WTC11 (cell line): ENCODE results near the gene TSNAXIP1. TPM values are rescaled to one million over a fixed set of nuclear protein-coding genes. Genes with fewer than 3 reads are reported as not detected.
A peak's percentile ranks its signal among the peaks of the same experiment; 100 is the strongest.

Experiments used
- ATAC-seq: fragments of 200-7000 bp; cut with Tn5 transposase; 2 replicates; pipeline ENCODE4 v1.10.0; 2021; ENCODE audit warnings: mild to moderate bottlenecking, moderate library complexity
- CTCF ChIA-PET: fragments of 300-600 bp; sonication (Branson Sonifier 250); formaldehyde crosslinking; loops from one replicate; lab custom pipeline; 2021; ENCODE audit warnings: antibody characterized with exemption; lab: Charles Lee
- POLR2A ChIA-PET: fragments of 350-600 bp; sonication (Branson Sonifier 250); formaldehyde crosslinking; loops from one replicate; lab custom pipeline; 2021; ENCODE audit warnings: antibody characterized with exemption; lab: Charles Lee
- DNase-seq: peaks from one replicate; pipeline ENCODE4 v3.0.0; 2021; ENCODE audit warnings: low spot score
- H3K27ac Mint-ChIP-seq: 2 replicates; pipeline ENCODE4 v1.8.0; 2021; ENCODE audit warnings: mixed read lengths
- H3K27me3 Mint-ChIP-seq: 2 replicates; pipeline ENCODE4 v1.8.0; 2021; ENCODE audit warnings: low read depth, mild to moderate bottlenecking, moderate library complexity, mixed read lengths
- H3K36me3 Mint-ChIP-seq: 2 replicates; pipeline ENCODE4 v1.8.0; 2021; ENCODE audit warnings: mixed read lengths
- H3K4me1 Mint-ChIP-seq: 2 replicates; pipeline ENCODE4 v1.8.0; 2022; ENCODE audit warnings: mixed read lengths
- H3K4me3 Mint-ChIP-seq: 2 replicates; pipeline ENCODE4 v1.8.0; 2021; ENCODE audit warnings: mild to moderate bottlenecking, moderate library complexity, mixed read lengths
- H3K9me3 Mint-ChIP-seq: 2 replicates; pipeline ENCODE4 v1.8.0; 2021; ENCODE audit warnings: mixed read lengths
- AFF4 ChIP-seq: sonication (generic); formaldehyde crosslinking; IDR thresholded peaks from 2 replicates; pipeline ENCODE4 v1.8.1; 2023; ENCODE audit warnings: mild to moderate bottlenecking, missing genetic modification reagents, borderline replicate concordance
- ATF6 ChIP-seq: sonication (generic); formaldehyde crosslinking; IDR thresholded peaks from 2 replicates; pipeline ENCODE4 v1.8.1; 2023; ENCODE audit warnings: mild to moderate bottlenecking, missing genetic modification reagents
- E2F4 ChIP-seq: sonication (generic); formaldehyde crosslinking; IDR thresholded peaks from 2 replicates; pipeline ENCODE4 v1.8.1; 2022; ENCODE audit warnings: low read depth, mild to moderate bottlenecking, moderate library complexity, missing genetic modification reagents, borderline replicate concordance
- ELF4 ChIP-seq: sonication (generic); formaldehyde crosslinking; IDR thresholded peaks from 2 replicates; pipeline ENCODE4 v1.8.1; 2022; ENCODE audit warnings: low read depth, mild to moderate bottlenecking, moderate library complexity, missing genetic modification reagents
- GABPB1 ChIP-seq: sonication (generic); formaldehyde crosslinking; IDR thresholded peaks from 2 replicates; pipeline ENCODE4 v1.8.1; 2023; ENCODE audit warnings: mild to moderate bottlenecking, missing genetic modification reagents
- KAT7 ChIP-seq: sonication (generic); formaldehyde crosslinking; IDR thresholded peaks from 2 replicates; pipeline ENCODE4 v1.8.1; 2023; ENCODE audit warnings: missing genetic modification reagents, mild to moderate bottlenecking, borderline replicate concordance
- MXD4 ChIP-seq: fragments of 250-450 bp; sonication (Bioruptor Pico); IDR thresholded peaks from 2 replicates; pipeline ENCODE4 v1.8.0; 2021; ENCODE audit warnings: mild to moderate bottlenecking, moderate library complexity, borderline replicate concordance
- NFATC4 ChIP-seq: fragments of 250-450 bp; sonication (Bioruptor Pico); IDR thresholded peaks from 2 replicates; pipeline ENCODE4 v1.9.0; 2021; ENCODE audit warnings: mild to moderate bottlenecking
- STAT6 ChIP-seq: sonication (generic); formaldehyde crosslinking; conservative IDR thresholded peaks from 2 replicates; pipeline ENCODE4 v1.8.1; 2023; ENCODE audit warnings: mild to moderate bottlenecking, low read depth, missing genetic modification reagents, moderate library complexity
- TP53 ChIP-seq: sonication (generic); formaldehyde crosslinking; IDR thresholded peaks from 2 replicates; pipeline ENCODE4 v1.8.1; 2023; ENCODE audit warnings: mild to moderate bottlenecking, missing genetic modification reagents
- ZBTB21 ChIP-seq: sonication (generic); formaldehyde crosslinking; IDR thresholded peaks from 2 replicates; pipeline ENCODE4 v1.8.1; 2023; ENCODE audit warnings: mild to moderate bottlenecking, missing genetic modification reagents, borderline replicate concordance
- ZBTB43 ChIP-seq: sonication (generic); formaldehyde crosslinking; IDR thresholded peaks from 2 replicates; pipeline ENCODE4 v1.8.1; 2023; ENCODE audit warnings: mild to moderate bottlenecking, missing genetic modification reagents
- ZMAT4 ChIP-seq: fragments of 250-450 bp; sonication (Bioruptor Pico); IDR thresholded peaks from 2 replicates; pipeline ENCODE4 v1.9.0; 2021; ENCODE audit warnings: mild to moderate bottlenecking
- ZNF121 ChIP-seq: sonication (generic); formaldehyde crosslinking; IDR thresholded peaks from 2 replicates; pipeline ENCODE4 v1.8.0; 2023; ENCODE audit warnings: missing genetic modification reagents
- ZNF138 ChIP-seq: sonication (generic); formaldehyde crosslinking; conservative IDR thresholded peaks from 2 replicates; pipeline ENCODE4 v1.8.1; 2022; ENCODE audit warnings: mild to moderate bottlenecking, moderate library complexity, missing genetic modification reagents
- ZNF219 ChIP-seq: sonication (generic); formaldehyde crosslinking; IDR thresholded peaks from 2 replicates; pipeline ENCODE4 v1.8.0; 2023; ENCODE audit warnings: missing genetic modification reagents, mild to moderate bottlenecking, borderline replicate concordance
- total RNA-seq: library from RNA; stranded (reverse); gene quantifications from 3 replicates; pipeline ENCODE4 v1.2.3, GENCODE V29; 2021

TSNAXIP1 gene
- total RNA-seq, 1 experiment from 2014 or later: 0.48 TPM

- no peak for TF ChIP-seq STAT6
- no peak for TF ChIP-seq ZMAT4 (CRISPR knock-in tag)
- TF ChIP-seq AFF4: no peak
- no peak for TF ChIP-seq NFATC4
- TF ChIP-seq MXD4 (CRISPR knock-in tag): no peak
- no peak for TF ChIP-seq ZBTB43 (CRISPR knock-in tag)
- TF ChIP-seq ZNF138 (CRISPR knock-in tag): no peak
- TF ChIP-seq TP53 (CRISPR knock-in tag): no peak
- TF ChIP-seq ELF4 (CRISPR knock-in tag): no peak
Measured at GRCh38 chr16:67855789-67856188, 49.1 kb downstream of the TSNAXIP1 start (continued).

GRCh38 chr16:67856927-67857546, 50.3 kb downstream of the TSNAXIP1 start:
- Mint-ChIP-seq H3K9me3 (no peaks in the 10 kb centered on the region), H3K4me3 (no peak overlapping the region)
- ATAC-seq: no peak

More at GRCh38 chr16:67856927-67857546, 50.3 kb downstream of the TSNAXIP1 start:
- TF ChIP-seq E2F4 (CRISPR knock-in tag) (no peak), ATF6 (no peak), ZNF219 (no peak), ELF4 (CRISPR knock-in tag) (no peak), GABPB1 (CRISPR knock-in tag) (no peak), ZNF121 (CRISPR knock-in tag) (no peak), ZBTB21 (CRISPR knock-in tag) (no peak), KAT7 (no peak), ZBTB43 (CRISPR knock-in tag) (no peak)
- H3K27me3 Mint-ChIP-seq: no peaks in the 10 kb centered on the region
- CTCF ChIA-PET: interaction anchor here (2.3 to 3.6 kb wide), 2 partner anchors 27 to 41 kb away, joined by 13 to 18 read pairs; partner anchors contain the start of gene NRN1L
- H3K36me3 Mint-ChIP-seq: peaks cover 17% of the 10 kb centered on the region
- H3K27ac Mint-ChIP-seq: peak overlapping the region; percentile 88
- no peak for DNase-seq
- peaks cover 34% of the 10 kb centered on the region for H3K4me1 Mint-ChIP-seq
- POLR2A ChIA-PET: no interaction called here
